ENCODE results near the gene BTBD3.
A peak's percentile ranks its signal among the peaks of the same experiment; 100 is the strongest.

BTBD3 gene

DNA sequence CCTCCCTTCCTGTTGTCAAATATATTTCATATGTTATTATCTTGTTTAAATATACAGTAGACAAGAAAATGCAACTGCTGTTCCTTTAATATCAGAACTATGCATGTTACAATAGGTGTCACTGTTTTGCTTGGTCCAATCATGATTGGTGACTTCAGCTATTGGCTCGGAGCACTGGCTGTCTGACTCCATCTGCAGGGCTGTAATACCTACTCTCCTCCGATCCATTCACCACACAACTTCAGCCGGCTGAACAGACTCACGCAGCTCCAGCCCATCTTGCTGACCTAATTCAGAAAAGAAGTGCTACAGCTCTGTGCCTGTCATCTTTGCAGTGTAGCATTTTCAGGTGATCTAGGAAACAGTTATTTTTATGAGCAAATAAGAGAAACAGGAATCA is at the start of gene BTBD3:
Gene BTBD3 (plus strand): TSS at position 231 of the 400 bp plus-strand sequence. CDS start 383 bp downstream, outside the sequence.
- no peak for DNase-seq (ENCODE audit: low read depth)

- no peak for DNase-seq (ENCODE audit: low read depth)
Measured at GRCh38 chr20:11869641-11870040, 48.1 kb upstream of the BTBD3 start.

GRCh38 chr20:11870411-11870810 is 47.3 kb upstream of the BTBD3 start:
- DNase-seq (ENCODE audit: low read depth) = no peak

DNA sequence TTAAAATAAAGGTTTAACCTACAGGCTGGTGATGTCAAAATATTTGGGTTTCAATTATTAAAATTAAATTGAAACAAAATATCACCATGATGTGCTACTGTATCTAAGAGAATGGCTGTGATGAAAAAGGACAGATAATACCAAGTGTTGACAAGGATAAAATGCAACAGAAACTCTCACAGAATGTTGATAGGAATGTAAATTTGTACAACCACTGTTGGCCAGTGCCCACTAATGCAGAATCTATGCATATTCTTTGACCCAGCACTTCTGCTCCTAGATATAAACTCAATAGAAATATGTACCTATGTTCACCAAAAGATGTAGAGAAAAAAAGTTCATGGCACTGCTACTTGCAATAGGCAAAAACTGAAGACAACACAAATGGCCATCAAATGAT is 41.1 kb upstream of the BTBD3 start:
- DNase-seq (ENCODE audit: low read depth) = no peak

GRCh38 chr20:11880680-11881079 is 37.0 kb upstream of the BTBD3 start:
- DNase-seq (ENCODE audit: low read depth) = no peak

- no peak for DNase-seq (ENCODE audit: low read depth)
Measured at GRCh38 chr20:11881449-11881848, 36.2 kb upstream of the BTBD3 start.

DNA sequence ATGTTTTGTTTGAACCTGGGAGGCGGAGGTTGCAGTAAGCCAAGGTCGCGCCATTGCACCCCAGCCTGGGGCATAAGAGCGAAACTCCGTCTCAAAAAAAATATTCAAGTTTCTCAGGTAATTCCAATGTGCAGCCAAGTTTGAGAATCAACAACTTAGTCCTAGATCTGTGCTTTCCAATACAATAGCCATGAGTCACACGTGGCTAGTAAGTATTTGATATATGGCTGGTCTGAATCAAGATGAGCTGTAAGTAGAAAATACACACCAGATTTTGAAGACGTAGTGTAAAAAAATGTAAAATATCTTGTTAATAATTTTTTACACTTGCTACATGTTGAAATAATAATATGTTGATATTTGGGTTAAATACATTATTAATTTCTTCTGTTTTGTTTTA is 35.0 kb upstream of the BTBD3 start:
- DNase-seq (ENCODE audit: low read depth) = no peak

- no peak for DNase-seq (ENCODE audit: low read depth)
Measured at GRCh38 chr20:11888648-11889047, 29.0 kb upstream of the BTBD3 start.

- DNase-seq (ENCODE audit: low read depth) = peak; percentile 75
Measured at GRCh38 chr20:11890331-11891076, 27.2 kb upstream of the BTBD3 start.

GRCh38 chr20:11891077-11891775 is 26.5 kb upstream of the BTBD3 start:
- DNase-seq (ENCODE audit: low read depth) = peak; percentile 29

- DNase-seq (ENCODE audit: low read depth) = peak; percentile 65
Measured at GRCh38 chr20:11891776-11892545, 25.7 kb upstream of the BTBD3 start.

DNA sequence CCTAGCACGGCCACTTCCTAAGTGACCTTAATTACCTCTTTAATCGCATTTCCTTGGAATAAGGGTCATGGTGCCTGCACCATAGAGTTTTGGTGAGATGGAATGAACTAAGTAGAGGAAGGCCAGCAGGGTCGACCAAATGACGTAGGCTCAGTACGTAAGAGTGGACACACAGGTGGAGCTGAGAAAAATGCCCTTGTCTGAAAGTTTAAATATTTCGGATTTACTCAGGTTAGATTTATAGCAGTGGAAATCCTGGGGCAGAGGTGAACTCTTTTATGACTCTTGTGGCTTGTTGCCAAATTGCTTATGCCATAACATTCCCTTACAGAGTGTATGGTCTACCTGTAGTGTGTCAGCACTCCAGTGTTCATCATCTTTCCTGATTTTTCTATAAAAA is 23.6 kb upstream of the BTBD3 start:
- DNase-seq (ENCODE audit: low read depth) = no peak

- DNase-seq (ENCODE audit: low read depth) = no peak
Measured at GRCh38 chr20:11895861-11896387, 21.8 kb upstream of the BTBD3 start.

GRCh38 chr20:11901127-11901526 is 16.6 kb upstream of the BTBD3 start:
- peak; percentile 56 for DNase-seq (ENCODE audit: low read depth)

GRCh38 chr20:11902285-11902697 is 15.4 kb upstream of the BTBD3 start:
- DNase-seq (ENCODE audit: low read depth) = peak; percentile 35

DNA sequence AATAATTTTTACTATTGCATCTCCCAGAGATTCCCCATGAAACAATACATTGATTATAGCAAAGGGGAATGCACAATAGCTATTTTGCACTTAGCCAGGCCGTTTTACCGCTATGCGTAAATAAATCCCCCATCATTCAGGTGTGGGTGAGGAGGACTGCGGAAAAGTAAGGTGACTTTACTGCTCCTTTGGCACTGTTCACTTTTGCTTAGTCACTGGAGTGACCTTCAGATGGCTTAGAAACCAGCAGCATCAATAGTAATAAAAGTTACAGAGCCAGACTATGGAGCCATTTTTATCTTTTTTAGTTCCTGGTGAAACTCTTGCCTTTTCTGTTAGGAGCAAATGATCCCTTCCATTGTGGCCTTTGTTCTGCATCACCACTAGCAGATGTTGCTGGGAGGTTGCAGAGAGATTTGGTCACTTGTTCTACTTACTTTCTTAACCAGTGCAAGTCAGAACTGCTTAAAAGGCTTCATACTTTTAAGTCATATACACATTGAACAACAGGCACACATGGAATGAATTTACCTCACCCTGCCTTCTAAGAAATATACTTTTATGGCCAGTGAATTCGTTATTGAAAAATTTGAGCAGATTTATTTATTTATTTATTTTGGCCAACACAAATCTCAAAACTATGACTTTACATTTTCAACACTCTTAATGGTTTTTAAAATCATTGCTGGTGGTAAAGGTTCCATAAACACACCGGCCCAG is 12.1 kb upstream of the BTBD3 start:
- DNase-seq (ENCODE audit: low read depth) = no peak

DNA sequence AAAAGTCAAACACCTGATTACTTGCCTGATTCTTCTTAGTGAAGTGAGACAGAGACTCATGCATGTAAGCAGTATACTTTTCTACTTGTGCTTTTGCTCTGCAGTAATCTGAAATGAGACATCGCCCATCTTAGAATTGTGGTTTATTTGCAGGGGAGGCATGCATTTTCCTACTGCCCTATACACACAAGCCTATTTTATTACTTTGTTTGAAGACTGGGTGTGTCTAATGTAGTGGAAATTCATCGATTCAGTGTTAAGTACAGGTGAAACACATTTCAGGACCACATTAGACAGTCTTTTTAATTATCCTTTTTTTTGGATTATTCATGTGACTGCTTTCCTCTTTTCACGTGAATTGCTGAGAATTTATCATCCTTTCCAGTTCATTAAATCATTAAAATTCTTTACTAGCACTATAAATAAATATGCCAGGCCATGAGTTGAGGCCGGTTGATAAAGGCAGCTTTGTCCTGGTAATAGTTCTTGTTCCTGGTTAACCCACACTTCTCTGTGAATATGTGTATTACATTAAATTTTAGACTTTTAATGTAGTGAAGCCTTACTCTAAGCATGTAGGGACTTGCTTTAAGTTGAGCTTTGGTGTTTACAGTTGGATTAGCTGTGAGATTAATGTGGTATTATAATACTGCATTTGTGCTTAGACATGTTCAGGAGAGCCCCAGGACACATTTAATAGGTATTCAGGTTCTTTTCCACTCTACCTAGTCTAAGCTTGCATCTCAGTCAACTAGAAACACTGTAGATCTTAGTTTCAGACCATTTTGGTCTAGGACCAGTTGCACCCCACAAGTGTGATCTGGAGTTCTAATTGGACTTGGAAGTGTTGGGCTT is 10.8 kb upstream of the BTBD3 start:
- no peak for DNase-seq (ENCODE audit: low read depth)

GRCh38 chr20:11907621-11908020 is 10.1 kb upstream of the BTBD3 start:
- no peak for DNase-seq (ENCODE audit: low read depth)

- no peak for DNase-seq (ENCODE audit: low read depth)
Measured at GRCh38 chr20:11912013-11912658, 5.6 kb upstream of the BTBD3 start.

DNA sequence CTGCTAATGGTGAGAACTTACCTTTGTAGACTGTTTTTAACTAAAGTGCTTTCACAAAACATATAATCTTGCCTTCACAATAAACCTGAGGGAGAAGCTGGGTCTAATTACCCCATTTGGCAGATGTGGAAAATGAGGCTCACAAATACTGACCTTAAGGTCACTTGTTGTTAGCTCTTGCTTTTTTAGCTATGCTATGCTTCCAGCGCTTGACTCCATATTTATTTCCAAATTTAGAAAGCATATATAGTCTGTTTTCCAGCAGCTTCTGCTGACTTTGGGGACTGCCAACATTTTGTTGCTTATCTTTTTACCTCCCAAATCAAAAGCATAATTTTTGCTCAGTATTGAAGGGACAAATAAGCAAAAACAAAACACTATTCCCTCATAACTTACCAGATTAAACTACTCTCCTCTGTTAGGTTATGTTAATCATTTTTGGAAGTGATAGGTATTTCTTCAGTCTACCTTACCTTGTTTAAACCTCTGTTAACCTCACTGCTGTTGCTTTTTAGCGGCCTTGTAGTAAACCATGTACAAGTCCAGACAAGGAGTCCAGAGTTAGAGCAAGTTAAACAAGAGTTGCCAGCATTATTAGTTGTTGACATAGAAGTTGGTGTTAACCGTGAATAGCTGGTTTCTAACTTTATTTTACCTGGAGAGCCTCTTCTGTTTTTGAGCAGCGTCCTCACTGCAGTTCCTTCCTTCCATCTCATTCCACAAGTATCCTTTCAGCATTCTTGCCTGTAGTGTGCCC is 4.9 kb upstream of the BTBD3 start:
- no peak for DNase-seq (ENCODE audit: low read depth)

Data from HS-27A (cell line).